ENCODE measurements around the gene FCHO2. TPM values are rescaled to one million over a fixed set of nuclear protein-coding genes. Genes with fewer than 3 reads are reported as not detected.

The FCHO2 gene
- total RNA-seq, 3 donors from 2014 or later: 49.5 to 57.6 (median 56.7) TPM

GRCh38 chr5:73039082-73039481 lies 83.2 kb downstream of the FCHO2 start:
- no peaks in the 10 kb centered on the region for H3K4me1 ChIP-seq (ENCODE audit: low read depth)
- no peaks in the 10 kb centered on the region for H3K36me3 ChIP-seq (ENCODE audit: low read depth)
- H3K9me3 ChIP-seq: no peaks in the 10 kb centered on the region
- TF ChIP-seq, protein P1, sequence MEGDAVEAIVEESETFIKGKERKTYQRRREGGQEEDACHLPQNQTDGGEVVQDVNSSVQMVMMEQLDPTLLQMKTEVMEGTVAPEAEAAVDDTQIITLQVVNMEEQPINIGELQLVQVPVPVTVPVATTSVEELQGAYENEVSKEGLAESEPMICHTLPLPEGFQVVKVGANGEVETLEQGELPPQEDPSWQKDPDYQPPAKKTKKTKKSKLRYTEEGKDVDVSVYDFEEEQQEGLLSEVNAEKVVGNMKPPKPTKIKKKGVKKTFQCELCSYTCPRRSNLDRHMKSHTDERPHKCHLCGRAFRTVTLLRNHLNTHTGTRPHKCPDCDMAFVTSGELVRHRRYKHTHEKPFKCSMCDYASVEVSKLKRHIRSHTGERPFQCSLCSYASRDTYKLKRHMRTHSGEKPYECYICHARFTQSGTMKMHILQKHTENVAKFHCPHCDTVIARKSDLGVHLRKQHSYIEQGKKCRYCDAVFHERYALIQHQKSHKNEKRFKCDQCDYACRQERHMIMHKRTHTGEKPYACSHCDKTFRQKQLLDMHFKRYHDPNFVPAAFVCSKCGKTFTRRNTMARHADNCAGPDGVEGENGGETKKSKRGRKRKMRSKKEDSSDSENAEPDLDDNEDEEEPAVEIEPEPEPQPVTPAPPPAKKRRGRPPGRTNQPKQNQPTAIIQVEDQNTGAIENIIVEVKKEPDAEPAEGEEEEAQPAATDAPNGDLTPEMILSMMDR (IDR thresholded peaks at IDR 0.05): no peak
- H3K4me3 ChIP-seq: no peak overlapping the region
- intact Hi-C loops (cut with DNase I, micrococcal nuclease): no loop called here
- ATAC-seq: no peak
- DNase-seq: no peak

DNA sequence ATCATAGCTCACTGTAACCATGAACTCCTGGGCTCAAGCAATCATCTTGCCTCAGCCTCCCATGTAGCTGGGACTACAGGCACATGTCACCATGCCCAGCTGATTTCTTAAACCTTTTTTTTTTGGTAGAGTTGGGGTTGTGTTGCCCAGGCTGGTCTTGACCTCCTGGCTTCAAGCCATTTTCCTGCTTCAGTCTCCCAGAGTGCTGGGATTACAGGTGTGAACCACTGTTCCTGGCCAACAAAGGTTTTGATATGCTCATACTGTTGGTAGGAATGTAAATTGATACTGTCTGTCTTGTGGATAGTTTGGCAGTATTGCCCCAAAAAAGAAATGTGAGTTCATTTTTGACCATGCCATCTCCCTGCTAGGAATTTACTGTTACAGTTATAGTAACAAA lies 87.2 kb downstream of the FCHO2 start:
- no peaks in the 10 kb centered on the region for H3K9me3 ChIP-seq
- intact Hi-C loops (cut with DNase I, micrococcal nuclease): no loop called here
- DNase-seq: no peak
- TF ChIP-seq, protein P1 (IDR thresholded peaks at IDR 0.05): no peak
- no peaks in the 10 kb centered on the region for H3K36me3 ChIP-seq (ENCODE audit: low read depth)
- H3K4me1 ChIP-seq (ENCODE audit: low read depth): no peaks in the 10 kb centered on the region
- ATAC-seq: no peak
- H3K4me3 ChIP-seq: no peak overlapping the region

GRCh38 chr5:73044546-73044945 lies 88.7 kb downstream of the FCHO2 start:
- no peak for ATAC-seq
- Histone ChIP-seq H3K4me1 (ENCODE audit: low read depth) (no peaks in the 10 kb centered on the region), H3K4me3 (no peak overlapping the region), H3K9me3 (no peaks in the 10 kb centered on the region), H3K36me3 (ENCODE audit: low read depth) (no peaks in the 10 kb centered on the region)
- TF ChIP-seq, protein P1 (IDR thresholded peaks at IDR 0.05): no peak
- no peak for DNase-seq
- intact Hi-C loops (cut with DNase I, micrococcal nuclease): no loop called here

GRCh38 chr5:73045623-73046022 lies 89.8 kb downstream of the FCHO2 start:
- TF ChIP-seq, protein P1 (IDR thresholded peaks at IDR 0.05): no peak
- intact Hi-C loops (cut with DNase I, micrococcal nuclease): no loop called here

DNA sequence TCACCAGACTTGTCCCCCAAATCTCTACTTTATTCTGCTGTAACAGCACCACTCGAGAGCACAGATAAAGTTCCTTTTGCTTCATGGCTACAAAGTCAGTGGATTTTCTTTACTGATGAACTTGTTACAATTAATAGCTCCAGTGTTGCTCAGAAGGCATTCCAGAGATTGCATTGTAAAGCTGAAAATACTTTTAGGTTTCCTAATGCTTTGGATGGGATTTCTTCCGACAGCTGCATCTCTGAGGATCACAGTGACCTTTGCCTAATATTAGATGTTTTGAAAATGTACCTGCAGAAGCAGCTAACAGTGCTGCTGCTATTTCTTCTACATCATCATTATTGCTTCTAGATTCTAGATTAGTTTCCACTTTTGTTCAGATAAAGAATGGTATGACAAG lies 105.8 kb downstream of the FCHO2 start:
- no peaks in the 10 kb centered on the region for H3K36me3 ChIP-seq (ENCODE audit: low read depth)
- intact Hi-C loops (cut with DNase I, micrococcal nuclease): no loop called here
- H3K4me1 ChIP-seq (ENCODE audit: low read depth): no peaks in the 10 kb centered on the region
- H3K4me3 ChIP-seq: no peak overlapping the region
- H3K9me3 ChIP-seq: no peaks in the 10 kb centered on the region
- ATAC-seq (no peak), DNase-seq (no peak)
- TF ChIP-seq, protein P1 (IDR thresholded peaks at IDR 0.05): no peak

More at GRCh38 chr5:73045623-73046022, 89.8 kb downstream of the FCHO2 start:
- ATAC-seq (no peak), DNase-seq (no peak)
- H3K9me3 ChIP-seq: no peaks in the 10 kb centered on the region
- H3K4me1 ChIP-seq (ENCODE audit: low read depth): no peaks in the 10 kb centered on the region
- H3K4me3 ChIP-seq: no peak overlapping the region
- H3K36me3 ChIP-seq (ENCODE audit: low read depth): no peaks in the 10 kb centered on the region

DNA sequence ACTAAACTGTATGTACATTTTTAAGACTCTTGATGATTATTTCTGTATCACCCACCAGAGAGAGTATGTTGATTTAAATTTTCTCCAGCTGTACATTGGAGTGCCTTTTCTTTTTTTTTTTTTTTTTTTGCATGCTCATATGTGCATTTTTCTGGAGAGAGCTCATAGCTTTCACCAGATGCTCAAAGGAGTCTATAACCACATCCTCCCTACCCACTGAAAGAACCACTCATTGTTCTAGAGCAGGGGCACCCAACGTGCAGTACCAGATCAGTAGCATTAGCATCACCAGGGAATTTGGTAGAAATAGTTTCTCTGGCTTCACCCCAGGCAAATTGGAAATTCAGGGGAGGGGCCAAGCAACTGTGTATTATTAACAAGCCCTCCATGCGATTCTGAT lies 110.6 kb downstream of the FCHO2 start:
- H3K36me3 ChIP-seq (ENCODE audit: low read depth): peaks cover 3% of the 10 kb centered on the region
- no peak for ATAC-seq
- no peaks in the 10 kb centered on the region for H3K9me3 ChIP-seq
- intact Hi-C loops (cut with DNase I, micrococcal nuclease): no loop called here
- H3K4me1 ChIP-seq (ENCODE audit: low read depth): no peaks in the 10 kb centered on the region
- no peak overlapping the region for H3K4me3 ChIP-seq
- DNase-seq: no peak
- TF ChIP-seq, protein P1 (IDR thresholded peaks at IDR 0.05): no peak

All from mucosa of descending colon (tissue), 3 donors.